GM18502 (cell line): ENCODE results near the gene FARSA.
A peak's percentile ranks its signal among the peaks of the same experiment; 100 is the strongest.
"Not testable (repeated sequence)": the region's sequence is repeated elsewhere in the genome, so short reads cannot be mapped to it uniquely, and the experiment has no call there.

Source experiments
- ATAC-seq: cut with Tn5 transposase; IDR thresholded peaks from one replicate; pipeline ENCODE4 v1.9.1; 2021; ENCODE audit warnings: mild to moderate bottlenecking; ENCODE audit not compliant: unreplicated experiment, poor library complexity

FARSA gene

GRCh38 chr19:12896460-12896859 lies 37.1 kb downstream of the FARSA start:
- no peak for ATAC-seq

GRCh38 chr19:12893582-12893981 lies 39.9 kb downstream of the FARSA start:
- no peak for ATAC-seq

DNA sequence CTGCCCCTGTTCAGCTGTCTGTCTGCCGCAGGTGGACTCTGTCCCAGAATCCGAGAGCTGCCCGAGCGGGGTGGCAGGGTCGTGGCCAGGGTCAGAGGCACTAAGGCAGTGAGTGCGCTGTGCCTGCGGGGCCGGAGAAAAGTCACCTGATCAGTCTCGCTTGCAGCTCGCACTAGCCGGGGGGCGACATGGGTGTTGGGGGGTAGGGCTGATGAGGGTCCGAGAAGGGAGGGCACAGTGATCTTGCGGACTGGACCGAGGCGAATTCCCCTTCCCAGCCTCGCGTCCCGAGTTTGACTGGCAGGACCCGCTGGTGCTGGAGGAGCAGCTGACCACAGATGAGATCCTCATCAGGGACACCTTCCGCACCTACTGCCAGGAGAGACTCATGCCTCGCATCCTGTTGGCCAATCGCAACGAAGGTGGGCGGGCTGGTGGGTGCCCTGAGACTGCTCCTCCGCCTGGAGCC lies 41.9 kb downstream of the FARSA start:
- ATAC-seq: no peak

DNA sequence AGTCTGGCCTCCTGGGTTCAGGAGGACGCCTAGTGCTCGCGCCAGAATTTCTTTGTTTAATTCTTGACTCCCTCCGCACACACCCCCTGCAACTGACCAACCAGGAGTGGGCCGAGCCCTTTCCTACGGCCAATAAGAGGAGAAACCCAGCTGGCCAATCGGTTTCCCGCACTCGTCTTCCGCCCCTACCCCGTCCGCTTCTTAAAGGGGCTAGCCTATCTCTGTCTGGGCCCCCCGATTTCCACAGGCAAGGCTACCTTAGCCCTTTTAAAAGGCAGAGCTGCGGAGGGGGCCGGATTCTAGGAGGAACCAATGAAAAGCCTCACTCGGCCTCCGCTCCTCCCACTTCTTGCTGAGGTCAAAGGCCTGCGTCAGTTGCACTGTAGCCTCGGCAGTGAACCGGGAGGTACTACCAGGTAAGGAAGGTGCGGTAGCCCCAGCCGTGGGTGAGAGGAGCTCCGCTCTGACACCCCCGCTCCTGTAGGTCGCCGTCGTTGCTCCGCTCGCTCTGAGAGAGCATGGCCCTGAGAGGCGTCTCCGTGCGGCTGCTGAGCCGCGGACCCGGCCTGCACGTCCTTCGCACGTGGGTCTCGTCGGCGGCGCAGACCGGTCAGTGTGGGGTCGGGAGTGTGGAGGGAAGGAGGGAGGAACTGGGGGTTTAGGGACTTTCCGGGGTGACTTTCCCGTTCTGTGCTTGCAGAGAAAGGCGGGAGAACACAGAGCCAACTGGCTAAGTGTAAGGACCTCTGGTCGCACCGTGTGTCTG lies 42.5 kb downstream of the FARSA start, which contains the start of gene GCDH:
GCDH (plus strand) TSS at position 374 of the 766 bp plus-strand sequence; CDS start at position 519, 145 bp downstream.
- peak; percentile 90 for ATAC-seq

- ATAC-seq: not testable (repeated sequence)
Measured at GRCh38 chr19:12890299-12890786, 43.2 kb downstream of the FARSA start.

GRCh38 chr19:12888006-12888603 lies 45.4 kb downstream of the FARSA start:
- no peak for ATAC-seq

GRCh38 chr19:12886969-12887747 lies 46.4 kb downstream of the FARSA start, which contains the start of gene KLF1:
TSS of gene KLF1 (minus strand) at chr19:12887201. CDS start at chr19:12887140, 61 bp downstream.
- no peak for ATAC-seq

GRCh38 chr19:12886651-12886968 lies 46.9 kb downstream of the FARSA start:
- ATAC-seq: no peak

- ATAC-seq: no peak
Measured at GRCh38 chr19:12885749-12886650, 47.5 kb downstream of the FARSA start.

DNA sequence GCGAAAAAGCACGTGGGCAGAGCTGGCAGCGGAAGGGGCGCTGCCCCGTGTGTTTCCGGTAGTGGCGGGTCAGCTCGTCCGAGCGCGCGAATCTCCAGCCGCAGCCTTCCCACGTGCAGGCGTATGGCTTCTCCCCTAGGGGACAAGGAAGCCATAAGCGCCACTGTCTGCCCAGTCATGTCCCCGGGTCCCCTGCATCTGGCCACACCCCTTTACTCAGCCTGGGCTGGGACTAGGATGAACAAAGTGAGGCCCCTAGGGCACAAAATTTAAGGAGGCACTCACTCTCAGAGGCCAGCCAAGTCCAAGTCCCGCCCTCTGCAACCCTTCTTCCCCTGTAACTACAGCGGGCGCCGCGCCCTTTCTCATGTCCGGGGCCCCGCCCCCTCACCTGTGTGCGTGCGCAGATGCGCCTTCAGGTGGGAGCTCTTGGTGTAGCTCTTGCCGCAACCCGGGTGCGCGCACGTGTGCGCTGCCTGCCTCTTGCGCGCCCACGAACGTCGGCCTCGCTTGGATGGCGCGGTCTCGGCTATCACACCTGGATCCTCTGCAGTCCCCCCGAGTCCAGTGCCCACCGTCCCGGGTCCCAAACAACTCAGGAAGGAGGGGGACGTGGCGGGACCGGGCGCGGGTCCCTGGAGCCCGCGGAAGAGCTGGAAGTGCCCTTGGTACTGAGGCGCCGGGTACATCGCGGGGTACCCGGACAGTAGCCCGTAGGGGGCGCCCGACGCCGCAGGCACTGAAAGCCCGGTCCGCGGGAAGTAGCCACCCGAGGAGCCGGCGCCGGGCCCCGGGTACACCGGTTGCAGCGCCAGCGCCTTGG lies 48.4 kb downstream of the FARSA start:
- peak; percentile 34 for ATAC-seq

DNA sequence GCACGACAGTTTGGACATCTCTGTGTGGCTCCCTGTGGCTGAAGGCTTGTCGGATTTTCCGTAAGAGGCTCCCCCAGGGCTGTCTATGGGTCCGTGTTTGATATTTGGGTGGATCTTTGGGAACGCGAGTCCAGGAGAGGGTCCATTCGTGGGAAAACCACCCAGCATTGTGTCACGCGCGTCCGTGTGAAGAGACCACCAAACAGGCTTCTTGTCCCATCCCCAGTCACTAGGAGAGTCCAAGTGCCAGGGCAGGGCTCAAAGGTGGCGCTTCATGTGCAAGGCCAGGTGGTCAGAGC lies 48.9 kb downstream of the FARSA start:
- ATAC-seq: no peak

- no peak for ATAC-seq
Measured at GRCh38 chr19:12884202-12884601, 49.3 kb downstream of the FARSA start.

- ATAC-seq: no peak
Measured at GRCh38 chr19:12882589-12882988, 50.9 kb downstream of the FARSA start.

DNA sequence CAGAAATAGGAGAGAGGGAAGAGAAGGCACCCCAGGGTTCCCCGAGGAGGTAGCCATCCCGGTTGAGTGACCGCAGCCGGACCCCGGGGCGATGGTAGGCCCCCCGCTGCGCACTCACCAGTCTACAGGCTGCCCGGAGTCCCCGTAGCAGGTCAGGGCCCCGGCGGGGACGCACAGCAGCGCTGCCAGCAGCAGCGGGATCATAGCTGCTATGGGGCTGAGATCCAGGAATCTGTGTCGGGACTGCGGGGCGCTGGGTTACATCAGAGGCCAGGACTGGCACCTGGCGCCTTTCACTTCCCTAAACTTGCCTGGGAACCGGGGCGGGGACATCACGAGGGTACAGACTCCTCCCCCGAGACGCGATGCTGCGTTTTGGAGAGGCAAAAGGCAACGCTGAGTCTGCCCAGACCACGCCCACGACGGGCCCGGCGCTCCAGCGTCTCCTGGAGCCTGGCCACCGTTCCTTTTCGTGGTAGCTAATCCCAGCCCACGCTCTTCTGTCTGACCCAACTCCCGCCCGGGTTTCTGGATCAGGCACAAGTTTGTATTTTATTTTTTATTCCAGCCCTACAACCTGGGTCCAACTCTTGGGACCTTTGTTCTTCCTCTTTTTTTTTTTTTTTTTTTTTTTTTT lies 52.2 kb downstream of the FARSA start, which contains the start of gene DNASE2:
DNASE2 (minus strand) TSS at position 278 of the 637 bp plus-strand sequence; CDS start at position 204, 74 bp downstream.
- peak; percentile 78 for ATAC-seq

GRCh38 chr19:12880551-12881171 lies 52.9 kb downstream of the FARSA start:
- ATAC-seq: peak; percentile 21

GRCh38 chr19:12875086-12875485 lies 58.4 kb downstream of the FARSA start:
- no peak for ATAC-seq

- ATAC-seq: no peak
Measured at GRCh38 chr19:12873891-12874745, 59.4 kb downstream of the FARSA start.
